ENCODE results near the gene WNT3A.

The WNT3A gene

GRCh38 chr1:228079013-228079412 is 72.2 kb downstream of the WNT3A start:
- CTCF ChIA-PET, result no interaction called here
- no peak for DNase-seq (ENCODE audit: low read depth, low spot score)
- no peak overlapping the region for H3K4me3 ChIP-seq (ENCODE audit: low read depth, low read length)
- POLR2A ChIA-PET, result no interaction called here
- no peak for TF ChIP-seq CTCF (IDR thresholded peaks at IDR 0.05; ENCODE audit: insufficient read depth, low read length, missing control alignments)

GRCh38 chr1:228079601-228080263 is 72.9 kb downstream of the WNT3A start:
- no peak overlapping the region for H3K4me3 ChIP-seq (ENCODE audit: low read depth, low read length)
- CTCF ChIA-PET, result no interaction called here
- DNase-seq (ENCODE audit: low read depth, low spot score), result no peak
- no peak for TF ChIP-seq CTCF (IDR thresholded peaks at IDR 0.05; ENCODE audit: insufficient read depth, low read length, missing control alignments)
- POLR2A ChIA-PET, result no interaction called here

GRCh38 chr1:228081144-228081543 is 74.3 kb downstream of the WNT3A start:
- H3K4me3 ChIP-seq (ENCODE audit: low read depth, low read length), result peak overlapping the region; percentile 87
- ChIA-PET CTCF (interaction anchor here (1.1 to 1.5 kb wide), 3 partner anchors 7 to 517 kb away, joined by 3 read pairs; no protein-coding TSS in a partner anchor), POLR2A (no interaction called here)
- TF ChIP-seq CTCF (IDR thresholded peaks at IDR 0.05; ENCODE audit: insufficient read depth, low read length, missing control alignments), result no peak
- DNase-seq (ENCODE audit: low read depth, low spot score), result no peak

GRCh38 chr1:228081578-228082213 is 74.9 kb downstream of the WNT3A start:
- POLR2A ChIA-PET, result interaction anchor here (0.5 to 1.2 kb wide), 13 partner anchors 8 to 1149 kb away, joined by 3 to 4 read pairs (median 3); no protein-coding TSS in a partner anchor
- no peak for DNase-seq (ENCODE audit: low read depth, low spot score)
- TF ChIP-seq CTCF (IDR thresholded peaks at IDR 0.05; ENCODE audit: insufficient read depth, low read length, missing control alignments), result no peak
- peak overlapping the region; percentile 87 for H3K4me3 ChIP-seq (ENCODE audit: low read depth, low read length)
- CTCF ChIA-PET, result interaction anchor here (0.9 to 1.5 kb wide), 5 partner anchors 8 to 518 kb away, joined by 3 read pairs; no protein-coding TSS in a partner anchor

GRCh38 chr1:228082214-228082917 is 75.6 kb downstream of the WNT3A start, which contains the start of gene ARF1:
ARF1 (plus strand) TSS chr1:228082708; CDS start chr1:228097115, 14,407 bp downstream.
- ChIA-PET CTCF (interaction anchor here (0.9 to 1.5 kb wide), 5 partner anchors 9 to 518 kb away, joined by 3 read pairs; no protein-coding TSS in a partner anchor), POLR2A (interaction anchor here (0.5 to 1.2 kb wide), 13 partner anchors 8 to 1150 kb away, joined by 3 to 4 read pairs (median 3); no protein-coding TSS in a partner anchor)
- H3K4me3 ChIP-seq (ENCODE audit: low read depth, low read length), result peak within 1 kb of the TSS; percentile 89
- DNase-seq (ENCODE audit: low read depth, low spot score), result no peak
- no peak for TF ChIP-seq CTCF (IDR thresholded peaks at IDR 0.05; ENCODE audit: insufficient read depth, low read length, missing control alignments)

Data from AG04449 (cell line).